Urothelium cell line (cell line): ENCODE measurements around the gene PACSIN1.
A peak's percentile ranks its signal among the peaks of the same experiment; 100 is the strongest.
"Not testable (repeated sequence)": the region's sequence is repeated elsewhere in the genome, so short reads cannot be mapped to it uniquely, and the experiment has no call there.

Experiments used
- DNase-seq: peaks from one replicate; pipeline ENCODE4 v3.0.0; 2011; ENCODE audit warnings: low spot score, mixed read lengths
- FAIRE-seq: peaks from 2 replicates; lab custom pipeline; 2011; peaks lifted over from hg19 to GRCh38; lab: Jason Lieb, UNC

Gene PACSIN1

DNA sequence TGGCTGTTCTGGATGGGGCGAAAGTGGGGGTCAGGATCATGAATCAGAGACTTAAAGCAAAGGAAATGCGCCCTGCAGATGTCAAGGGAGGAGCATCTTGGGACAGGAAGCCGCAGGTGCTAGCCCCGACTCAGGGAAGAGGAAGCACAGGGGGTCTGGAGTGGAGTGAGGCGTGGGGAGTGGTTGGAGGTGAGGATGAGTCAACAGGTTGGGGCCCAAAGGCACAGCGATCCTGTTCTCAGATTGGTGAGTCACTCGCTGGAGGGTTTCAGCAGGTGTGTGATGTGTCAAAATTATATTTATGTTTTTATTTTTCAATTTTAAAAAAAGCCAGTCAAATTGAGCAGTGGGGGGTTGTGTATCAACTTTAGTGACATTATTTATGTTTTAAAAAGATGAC is 19.0 kb downstream of the PACSIN1 start:
- DNase-seq, result peak; percentile 80
- FAIRE-seq, result no peak

DNA sequence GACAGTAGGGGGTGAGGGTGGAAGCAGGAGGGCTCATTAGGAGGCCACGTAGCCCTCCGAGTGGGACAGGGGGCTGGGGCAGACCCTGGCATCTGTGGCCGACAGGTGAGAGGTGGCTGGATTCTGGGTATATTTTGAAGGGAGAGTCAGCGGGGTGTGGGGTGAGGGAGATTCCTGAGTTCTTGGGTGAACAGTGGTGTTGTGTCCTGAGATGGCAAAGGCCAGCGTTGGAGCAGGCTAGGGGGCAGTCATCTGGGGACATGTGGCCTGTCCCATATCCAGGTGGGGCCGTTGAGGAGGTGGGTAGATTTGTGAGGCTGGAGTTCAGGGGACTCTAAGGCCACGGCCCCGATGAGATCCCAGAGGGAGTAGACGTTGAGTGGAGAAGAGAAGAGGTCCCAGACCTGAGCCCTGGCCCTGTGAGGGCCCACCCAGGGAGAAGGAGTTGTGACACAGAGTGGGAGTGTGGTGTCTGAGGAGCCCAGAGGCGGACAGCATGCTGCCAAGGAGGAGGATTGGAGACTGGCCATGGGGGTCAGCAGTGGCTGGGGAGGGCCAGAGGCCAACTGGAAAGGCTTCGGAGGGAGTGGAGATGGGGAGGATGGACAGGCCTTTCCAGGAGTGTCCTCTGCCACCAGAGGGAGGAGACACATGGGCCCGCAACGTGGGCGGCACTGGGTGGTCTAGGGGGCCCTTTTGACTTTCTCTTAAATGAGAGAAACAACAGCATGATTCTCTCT is 19.6 kb downstream of the PACSIN1 start:
- FAIRE-seq, result no peak
- DNase-seq, result no peak

DNA sequence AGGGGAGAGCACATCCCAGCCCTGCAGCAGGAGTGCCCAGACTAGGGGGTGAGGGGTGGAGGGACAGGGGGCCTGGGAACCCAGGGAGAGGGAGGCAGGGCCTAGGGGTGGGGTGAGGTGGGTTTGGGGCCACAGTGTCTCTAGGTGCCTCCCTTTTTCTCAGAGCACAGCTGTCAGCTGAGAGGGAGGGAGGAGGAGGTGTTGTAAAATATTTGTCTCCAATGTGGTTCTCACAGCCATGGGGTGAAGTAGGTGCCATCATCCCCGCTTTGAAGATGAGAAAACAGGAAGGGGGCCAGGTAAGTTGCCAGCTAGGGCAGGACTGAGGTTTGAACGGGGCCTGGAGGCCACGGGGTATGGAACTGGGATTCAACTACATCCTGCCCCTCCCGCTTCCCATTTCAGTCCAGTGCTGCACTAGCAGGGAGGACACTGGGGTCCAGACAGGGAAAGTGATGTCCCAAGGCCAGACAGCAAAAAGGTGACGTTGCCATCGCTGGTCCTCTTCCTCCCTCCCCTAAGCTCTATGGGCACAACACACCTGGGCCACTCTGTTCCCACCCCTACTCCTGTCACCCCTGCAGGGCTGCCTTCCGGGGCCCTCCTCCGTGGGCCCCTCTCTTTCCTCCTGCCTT is 20.3 kb downstream of the PACSIN1 start:
- FAIRE-seq (no peak), DNase-seq (no peak)

DNA sequence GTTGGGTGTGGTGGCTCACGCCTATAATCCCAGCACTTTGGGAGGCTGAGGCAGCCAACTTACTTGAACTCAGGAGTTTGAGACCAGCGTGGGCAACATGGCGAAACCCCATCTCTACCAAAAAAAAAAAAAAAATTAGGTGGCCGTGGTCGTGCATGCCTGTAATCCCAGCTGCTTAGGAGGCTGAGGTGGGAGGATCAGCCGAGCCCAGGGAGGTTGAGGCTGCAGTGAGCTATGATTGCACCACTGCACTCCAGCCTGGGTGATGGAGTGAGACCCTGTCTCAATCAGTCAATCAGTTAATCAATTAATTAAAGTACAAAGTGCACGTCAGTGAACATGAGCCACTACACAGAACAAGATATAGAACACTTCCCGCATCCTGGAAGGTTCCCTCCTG is 21.0 kb downstream of the PACSIN1 start:
- not testable (repeated sequence) for DNase-seq, FAIRE-seq

DNA sequence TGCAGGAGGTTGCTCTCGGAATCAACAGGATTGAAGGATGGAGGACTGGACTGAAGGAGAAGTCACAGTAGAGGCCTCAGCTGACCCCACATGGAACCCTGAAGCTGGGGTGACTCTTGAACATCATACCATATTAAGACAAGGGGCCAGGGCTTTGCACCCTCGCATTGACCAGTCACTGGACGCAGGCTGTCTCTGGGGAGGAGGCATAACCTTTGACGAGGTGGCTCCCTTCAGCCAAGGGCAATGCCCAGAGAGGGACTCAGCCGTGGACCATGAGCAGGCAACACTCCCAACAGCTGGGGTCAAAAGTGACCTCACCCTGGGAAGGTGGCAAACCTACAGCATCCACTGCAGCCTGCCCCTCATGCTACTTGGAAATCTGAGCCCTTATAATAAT is 21.7 kb downstream of the PACSIN1 start:
- DNase-seq (no peak), FAIRE-seq (no peak)

DNA sequence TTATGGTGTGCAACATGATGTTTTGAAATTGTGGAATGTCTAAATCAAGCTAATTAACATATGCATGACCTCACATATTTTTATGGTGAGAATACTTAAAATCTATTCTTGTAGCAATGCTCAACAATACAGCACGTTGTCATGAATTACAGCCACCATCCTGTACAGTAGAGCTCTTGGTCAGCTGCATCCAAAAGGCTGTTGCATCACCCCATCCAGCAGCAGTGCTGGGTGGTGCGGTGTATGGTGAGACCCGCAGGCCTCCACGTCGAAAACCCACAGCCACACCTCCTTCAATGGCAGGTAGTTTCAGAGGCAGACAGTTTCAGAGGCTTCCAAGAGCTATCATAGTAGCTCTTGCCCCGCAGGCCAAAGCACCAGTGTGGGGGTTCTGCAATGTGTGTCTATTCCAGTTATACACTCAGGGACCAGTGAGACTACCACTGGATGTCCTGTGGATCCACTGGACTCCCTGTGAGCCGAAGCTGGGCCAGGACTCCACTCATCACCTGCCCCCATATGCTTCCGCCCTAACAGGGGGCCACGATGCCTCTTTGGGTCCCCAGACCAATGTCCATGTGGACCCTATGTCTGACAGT is 23.4 kb downstream of the PACSIN1 start:
- no peak for DNase-seq
- no peak for FAIRE-seq

DNA sequence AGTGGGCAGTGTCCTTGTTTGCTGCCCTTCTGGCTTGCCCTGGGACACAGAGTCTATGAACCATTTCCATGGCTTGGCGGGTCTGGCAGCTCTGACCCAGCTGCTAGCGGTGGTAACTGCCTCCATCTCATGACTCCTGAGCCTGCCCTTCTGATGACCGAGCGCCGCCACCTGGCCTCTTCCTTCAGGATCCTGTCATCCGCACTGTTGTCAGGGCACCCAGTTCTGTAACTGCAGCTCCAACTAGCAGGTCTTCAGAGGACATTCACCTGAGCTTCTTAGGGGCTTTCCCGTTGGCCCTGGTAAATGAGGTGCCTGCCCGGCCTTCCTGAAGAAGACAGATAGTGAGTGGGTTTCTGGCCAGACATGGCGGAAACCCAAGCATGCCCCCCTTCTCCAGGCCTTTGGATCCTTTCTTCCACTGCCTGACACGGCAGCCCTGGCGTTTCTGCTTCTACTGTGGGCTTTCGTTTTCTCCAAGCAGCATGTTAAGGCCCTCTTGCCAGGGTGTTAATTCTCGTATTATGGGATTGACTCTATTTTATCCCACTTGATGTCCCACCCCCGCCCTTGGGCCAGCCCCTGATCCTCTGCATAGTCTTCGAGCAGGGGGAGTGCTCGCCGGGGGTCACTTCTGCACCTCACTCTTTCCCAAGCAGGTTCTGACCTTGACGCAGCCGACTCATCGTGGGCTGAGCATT is 24.7 kb downstream of the PACSIN1 start:
- DNase-seq (no peak), FAIRE-seq (no peak)

DNA sequence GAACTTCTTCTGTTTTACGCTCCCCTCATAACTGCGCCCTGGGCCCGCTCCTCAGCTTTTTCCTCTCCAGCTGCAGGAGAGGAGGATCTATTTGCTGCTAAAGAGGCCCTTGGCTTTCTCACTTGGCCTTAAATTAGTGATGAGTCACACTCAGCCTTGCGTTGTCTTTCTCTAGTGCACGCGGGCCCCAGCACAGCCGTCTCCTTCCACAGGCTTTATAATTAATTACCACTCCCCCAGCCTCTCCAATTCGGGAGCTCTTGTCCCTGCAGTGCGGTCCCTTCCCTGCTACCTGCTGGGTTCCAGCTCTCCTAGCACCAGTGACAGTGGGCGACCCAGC is 25.2 kb downstream of the PACSIN1 start:
- FAIRE-seq (no peak), DNase-seq (no peak)

DNA sequence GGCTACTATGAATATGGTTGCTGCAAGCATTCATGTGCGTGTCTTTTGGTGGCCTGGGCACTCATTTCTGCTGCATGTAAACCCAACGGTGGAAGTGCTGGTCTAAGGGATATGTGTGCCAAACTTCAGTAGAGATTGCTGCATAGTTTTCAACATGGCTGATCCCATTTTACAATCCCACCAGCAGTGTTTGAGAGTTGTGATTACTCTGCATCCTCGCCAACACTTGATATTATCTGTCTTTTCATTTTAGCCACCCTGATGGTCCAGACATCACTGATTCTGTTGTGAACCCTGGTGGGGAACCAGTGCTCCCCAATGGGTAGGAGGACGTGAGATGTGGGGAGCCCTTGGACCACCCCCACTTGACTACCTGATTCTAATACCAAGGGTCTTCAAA is 27.5 kb downstream of the PACSIN1 start:
- no peak for FAIRE-seq
- DNase-seq, result no peak

DNA sequence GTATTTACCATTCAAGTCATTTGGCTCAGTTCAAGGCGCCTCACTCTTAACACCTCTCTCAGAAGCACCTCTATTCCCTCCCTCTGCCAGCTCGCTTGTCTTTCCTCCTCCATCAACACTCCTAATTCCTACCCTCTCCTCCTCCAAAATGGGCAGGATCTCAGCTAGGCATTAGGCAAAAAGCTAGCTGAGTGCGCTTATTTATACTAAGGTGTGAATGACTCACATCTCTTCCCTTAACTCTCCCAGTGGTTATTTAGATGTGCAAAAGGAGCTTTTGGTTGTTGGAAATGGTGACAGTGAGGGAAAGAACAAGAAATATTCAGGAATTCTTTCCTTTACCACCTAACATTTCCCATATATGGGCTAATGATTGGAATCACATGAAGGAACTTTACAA is 29.1 kb downstream of the PACSIN1 start:
- FAIRE-seq (no peak), DNase-seq (no peak)

DNA sequence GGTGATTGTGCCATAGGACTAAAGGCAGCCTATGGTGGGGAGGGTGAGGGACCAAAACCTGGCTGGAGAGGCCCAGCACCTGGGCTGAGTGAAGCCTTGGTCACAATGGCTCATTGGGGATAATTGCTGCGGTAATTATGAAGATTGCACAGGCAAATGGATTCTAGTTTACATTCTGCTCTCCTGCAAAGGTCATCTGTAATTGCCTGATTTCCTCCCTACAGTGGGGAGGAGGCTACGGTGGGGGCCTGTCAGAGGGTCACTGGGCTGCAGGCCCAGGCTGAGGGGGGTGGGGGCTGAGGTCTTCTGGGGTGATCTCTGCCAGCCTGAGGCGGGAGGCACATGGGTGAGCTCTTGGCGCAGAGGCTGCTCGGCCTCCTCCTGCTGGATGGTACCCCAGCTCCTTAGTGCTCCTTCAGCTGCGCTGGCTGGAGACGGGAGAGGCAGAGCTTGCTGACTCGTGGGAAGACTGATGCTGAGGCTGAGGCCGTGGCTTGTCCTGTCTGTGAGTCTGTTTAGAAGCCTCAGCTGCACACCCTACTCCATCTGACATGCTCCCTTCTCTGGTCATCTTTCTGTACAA is 30.3 kb downstream of the PACSIN1 start:
- no peak for FAIRE-seq
- no peak for DNase-seq

DNA sequence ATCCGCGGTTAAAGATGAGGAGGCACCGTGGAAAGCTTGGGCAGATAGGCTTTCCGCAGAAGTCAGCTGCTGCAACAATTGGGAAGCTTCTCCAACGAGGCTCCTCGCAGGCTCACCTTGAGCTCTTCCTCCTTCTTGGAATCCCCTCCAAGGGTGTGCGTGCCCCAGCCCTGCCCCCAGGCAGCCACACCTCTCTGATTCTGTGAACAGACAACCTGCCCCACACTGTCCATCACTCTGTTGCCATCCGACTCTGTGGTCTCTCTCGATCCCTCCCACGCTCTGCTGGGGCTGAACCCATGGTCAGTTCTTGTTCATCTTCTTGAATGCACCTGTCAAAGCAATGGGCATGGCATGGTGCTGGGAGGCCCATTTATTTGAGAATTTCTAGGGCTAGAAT is 31.5 kb downstream of the PACSIN1 start:
- FAIRE-seq, result no peak

DNA sequence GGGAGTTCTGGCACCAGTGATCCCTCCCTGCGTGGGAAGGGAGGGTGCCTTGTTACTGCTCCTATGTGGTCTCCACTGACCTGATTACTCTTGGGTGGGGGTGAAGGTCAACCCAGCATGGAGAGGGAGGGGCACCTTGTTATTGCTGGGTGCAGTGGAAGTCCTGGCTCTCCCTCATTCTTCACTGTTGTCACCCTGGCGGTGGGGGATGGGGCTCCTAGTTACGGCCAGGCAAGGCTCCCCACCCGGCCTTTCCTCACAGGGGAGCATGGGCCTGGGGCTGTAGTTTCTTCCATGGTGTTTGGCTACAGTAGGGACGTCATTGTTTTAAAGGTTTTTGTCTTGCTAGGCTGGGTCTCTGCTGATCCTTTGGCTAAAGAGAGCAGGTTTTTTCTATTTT is 40.8 kb downstream of the PACSIN1 start:
- DNase-seq (no peak), FAIRE-seq (no peak)

More for the DNA sequence above, 31.5 kb downstream of the PACSIN1 start:
- no peak for DNase-seq

DNA sequence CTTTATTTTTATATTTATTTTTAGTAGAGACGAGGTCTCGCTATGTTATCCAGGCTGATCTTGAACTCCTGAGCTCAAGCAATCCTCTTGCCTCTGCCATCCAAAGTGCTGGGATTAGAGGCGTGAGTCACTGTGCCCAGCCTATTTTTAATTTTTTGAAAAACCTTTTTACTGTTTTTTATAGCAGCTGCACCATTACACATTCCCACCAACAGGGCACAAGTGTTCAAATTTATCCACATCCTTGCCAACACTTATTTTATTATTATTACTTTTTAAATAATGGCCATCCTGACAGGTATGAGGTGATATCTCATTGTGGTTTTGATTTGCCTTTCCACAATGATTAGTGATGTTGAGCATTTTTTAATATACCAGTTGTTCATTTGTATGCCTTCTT is 42.5 kb downstream of the PACSIN1 start:
- DNase-seq (no peak), FAIRE-seq (no peak)

DNA sequence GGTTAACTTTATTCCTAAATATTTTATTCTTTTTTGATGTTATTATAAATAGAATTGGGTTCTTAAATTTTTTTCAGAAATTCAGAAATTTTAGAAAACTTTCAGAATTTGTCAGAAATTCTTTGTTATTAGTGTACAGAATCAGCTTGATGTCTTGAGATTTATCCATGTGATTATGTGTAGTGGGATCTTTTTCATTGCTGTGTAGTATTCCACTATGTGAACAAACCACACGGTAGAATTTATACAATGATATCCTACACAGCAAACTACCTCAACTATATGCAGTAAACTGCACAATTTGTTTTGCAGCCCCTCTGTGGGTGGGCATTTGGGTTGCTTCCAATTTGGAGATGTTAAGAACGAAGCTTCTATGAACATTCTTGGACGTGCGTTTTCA is 43.9 kb downstream of the PACSIN1 start:
- DNase-seq (no peak), FAIRE-seq (no peak)

DNA sequence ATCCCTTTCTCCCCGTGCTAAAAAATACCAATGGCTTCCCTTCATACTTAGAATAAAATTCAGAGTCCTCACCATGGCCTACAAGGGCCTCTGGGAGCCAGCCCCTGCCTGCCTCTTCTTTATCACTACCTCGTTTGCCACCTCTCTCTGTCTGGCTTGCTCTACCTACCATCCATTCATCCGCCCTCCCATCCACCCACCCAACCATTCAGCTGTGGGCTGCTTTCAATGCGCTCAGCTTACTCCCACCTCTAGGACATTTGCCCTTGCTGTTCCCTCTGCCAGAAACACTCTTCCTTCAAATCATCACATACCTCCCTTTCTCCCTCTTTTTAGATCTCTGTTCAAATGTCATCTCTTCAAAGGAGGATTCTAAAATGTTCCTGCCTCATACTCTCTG is 44.4 kb downstream of the PACSIN1 start:
- no peak for FAIRE-seq
- no peak for DNase-seq

DNA sequence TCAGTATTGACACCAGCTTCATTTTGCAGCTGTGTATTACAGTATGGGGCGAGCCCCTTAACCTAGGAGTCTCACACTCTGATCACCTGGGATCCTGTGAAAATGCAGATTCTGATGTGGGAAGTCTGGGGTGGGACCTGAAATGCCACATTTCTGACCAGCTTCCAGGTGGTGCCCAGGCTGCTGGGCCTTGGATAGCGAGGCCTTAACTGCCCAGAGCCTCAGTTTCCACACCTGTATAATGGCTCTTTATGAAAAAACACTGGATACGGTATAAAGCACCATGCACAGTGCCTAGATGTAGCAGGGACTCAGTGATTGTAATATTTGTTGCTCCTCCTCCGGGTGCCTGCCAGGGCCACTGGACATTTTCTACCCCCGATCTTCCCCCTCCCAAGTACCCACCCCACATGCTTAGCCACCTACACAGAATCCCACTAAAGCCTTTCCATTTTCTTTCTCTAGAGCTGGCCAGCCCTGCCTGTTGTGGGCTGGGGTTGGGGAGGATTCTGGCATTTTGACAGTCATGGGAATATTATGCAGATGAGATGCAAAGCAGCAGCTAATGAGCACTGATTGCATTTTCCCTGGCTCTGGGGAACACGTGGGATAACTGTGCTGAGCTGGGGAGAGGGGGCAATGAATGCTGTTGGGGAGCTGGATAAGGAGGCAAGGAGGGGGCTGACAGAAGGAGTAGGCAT is 45.5 kb downstream of the PACSIN1 start:
- DNase-seq, result no peak
- FAIRE-seq, result no peak

DNA sequence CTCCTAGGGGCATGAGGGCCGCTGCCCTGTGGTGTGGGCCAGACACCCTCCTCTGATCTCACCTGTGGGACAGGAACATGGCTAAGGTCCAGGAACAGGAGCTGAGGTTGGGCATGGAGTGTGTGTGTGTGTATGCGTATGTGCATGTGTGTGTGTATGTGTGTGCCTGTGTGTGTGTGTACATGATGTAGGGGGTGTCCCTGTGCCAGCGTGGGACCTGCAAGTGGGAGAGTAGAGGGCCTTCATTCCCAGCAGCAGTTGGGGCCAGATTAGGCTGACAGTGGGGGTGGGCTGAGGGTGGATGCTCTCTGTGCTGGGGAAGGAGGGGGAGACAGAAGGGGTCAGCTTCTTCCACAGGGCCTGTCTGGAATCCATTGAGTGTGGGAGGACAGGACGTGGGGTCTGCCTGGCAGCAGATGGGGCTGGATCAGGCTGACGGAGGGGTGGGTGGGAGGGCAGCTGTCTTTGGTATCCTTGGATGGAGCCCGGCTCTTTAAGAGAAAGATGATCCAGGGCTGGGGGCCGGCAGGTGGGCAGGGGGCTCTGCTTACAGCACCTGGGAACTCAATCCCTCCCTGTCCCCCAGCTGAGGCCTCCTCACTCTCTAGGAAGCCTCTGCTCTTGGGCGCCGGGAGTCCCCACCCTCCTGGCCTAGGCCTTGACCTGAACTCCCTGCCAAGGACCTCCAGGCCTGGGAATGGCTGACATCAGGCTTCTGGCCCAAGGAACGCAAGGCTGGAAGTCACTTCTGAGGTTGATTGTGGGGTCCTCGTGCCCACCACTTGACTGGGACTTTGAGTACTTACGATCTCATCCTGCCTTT is 46.2 kb downstream of the PACSIN1 start:
- DNase-seq, result no peak
- no peak for FAIRE-seq

DNA sequence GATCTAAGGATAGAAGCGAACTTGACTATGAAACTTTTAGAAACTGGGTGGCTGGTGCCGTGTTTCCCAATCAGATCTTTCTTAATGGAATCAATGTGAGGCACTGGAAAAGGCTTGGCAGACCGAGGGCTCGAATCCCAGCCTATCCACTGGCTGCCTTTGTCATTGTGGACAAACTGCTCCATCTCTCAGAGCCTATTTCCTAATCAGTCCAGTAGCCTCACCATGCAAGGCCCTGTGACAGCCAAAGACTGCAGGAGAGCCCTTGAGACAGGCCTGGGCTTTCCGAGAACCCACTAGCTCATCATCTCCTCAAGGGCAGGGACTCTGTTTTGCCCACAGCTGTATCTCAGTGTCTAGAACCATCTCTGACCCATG is 46.9 kb downstream of the PACSIN1 start:
- DNase-seq (no peak), FAIRE-seq (no peak)

DNA sequence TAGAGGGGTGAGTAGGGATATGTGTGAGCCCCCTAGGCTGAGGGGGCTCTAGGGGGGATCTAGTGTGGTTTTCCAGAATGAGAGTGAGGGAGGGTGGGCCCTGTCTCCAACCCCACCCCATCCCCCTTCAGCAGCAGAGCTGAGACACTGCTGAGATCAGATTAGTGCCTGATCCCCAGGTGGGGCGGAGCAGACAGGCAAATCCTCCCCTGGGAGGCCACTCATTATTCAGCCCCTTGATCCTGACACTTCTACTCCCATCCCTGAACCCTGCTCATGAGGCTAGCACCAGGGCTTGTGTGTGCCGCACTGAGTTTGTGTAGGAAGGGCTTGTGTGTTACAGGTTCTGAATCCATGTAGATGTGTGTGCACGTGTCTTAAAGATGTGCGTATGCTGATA is 47.8 kb downstream of the PACSIN1 start:
- FAIRE-seq (no peak), DNase-seq (no peak)
